ENCODE results near the gene MMP15. TPM values are rescaled to one million over a fixed set of nuclear protein-coding genes. Genes with fewer than 3 reads are reported as not detected.

The MMP15 gene
- total and polyA plus RNA-seq, 7 donors, result 2.5 to 6.5 (median 5.9) TPM

DNA sequence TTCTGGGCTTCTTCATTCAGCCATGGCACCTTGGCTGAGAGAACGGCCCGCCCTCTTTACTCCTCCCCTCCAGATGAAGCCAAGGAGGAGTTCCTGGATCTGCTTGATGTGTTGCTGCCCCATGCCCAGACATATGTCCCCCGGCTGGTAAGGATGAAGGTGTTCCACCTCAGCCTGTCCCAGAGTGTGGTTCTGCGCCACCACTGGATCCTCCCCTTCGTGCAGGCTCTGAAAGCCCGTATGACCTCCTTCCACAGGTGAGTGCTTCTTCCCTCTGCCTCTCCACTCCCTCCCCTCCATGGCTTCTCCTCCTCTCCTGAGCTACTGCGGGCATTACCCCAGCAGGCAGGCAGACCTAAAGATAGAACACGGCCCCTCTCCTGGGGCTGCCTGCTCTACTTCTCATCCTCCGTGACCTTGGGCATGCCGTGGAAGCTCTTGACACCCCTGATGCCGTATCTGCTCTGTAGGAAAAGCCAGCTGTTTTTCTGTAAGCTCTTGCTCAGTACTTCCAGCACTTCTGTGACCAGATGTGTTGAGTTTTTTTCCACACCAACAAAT lies 15.6 kb upstream of the MMP15 start:
- intact Hi-C loops (cut with DNase I), result loop anchor here (5.0 to 10.0 kb wide), 2 partner anchors 255 to 433 kb away; no protein-coding TSS in a partner anchor
- no peak for ATAC-seq
- Histone ChIP-seq H3K27me3 (ENCODE audit: insufficient read depth in 3 of 3, low read length in 2 of 3) (no peaks in the 10 kb centered on the region), H3K27ac (no peak overlapping the region), H3K9me3 (no peaks in the 10 kb centered on the region), H3K4me1 (peaks cover 2% of the 10 kb centered on the region), H3K36me3 (ENCODE audit: insufficient read depth in 1 of 2, low read depth in 1 of 2) (peaks cover 2 to 49% of the 10 kb centered on the region in 2 donors), H3K4me3 (no peak overlapping the region)
- TF ChIP-seq CTCF (IDR thresholded peaks at IDR 0.05), result no peak
- DNase-seq, result peak in 1 of 2 donors; percentile 7
- 70 to 73% (median 73%) methylated on average over 11 of the region's 11 CpGs for WGBS, 3 donors

DNA sequence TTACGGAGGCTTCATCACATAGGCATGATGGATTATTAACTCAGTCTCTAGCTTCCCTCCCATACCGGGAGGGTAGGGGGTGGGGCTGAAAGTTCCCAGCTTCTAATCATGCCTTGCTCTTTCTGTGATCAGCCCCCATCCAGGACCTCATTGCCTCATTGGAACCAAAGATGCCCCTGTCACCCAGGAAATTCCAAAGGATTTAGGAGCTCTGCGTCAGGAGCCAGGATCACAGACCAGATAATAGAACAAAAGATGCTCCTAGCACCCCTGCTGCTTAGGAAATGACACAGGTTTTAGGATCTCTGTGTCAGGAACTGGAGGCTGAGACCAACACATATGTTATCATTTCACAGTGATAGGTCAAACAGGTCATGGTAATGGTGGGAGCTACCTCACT lies 14.7 kb upstream of the MMP15 start:
- no peaks in the 10 kb centered on the region for H3K4me1 ChIP-seq
- H3K4me3 ChIP-seq, result no peak overlapping the region
- peaks cover 2 to 49% of the 10 kb centered on the region in 2 donors for H3K36me3 ChIP-seq (ENCODE audit: insufficient read depth in 1 of 2, low read depth in 1 of 2)
- no peak for DNase-seq
- H3K27ac ChIP-seq, result no peak overlapping the region
- H3K9me3 ChIP-seq, result no peaks in the 10 kb centered on the region
- ATAC-seq, result no peak
- WGBS, 3 donors, result 74 to 80% (median 79%) methylated on average over 3 of the region's 3 CpGs
- intact Hi-C loops (cut with DNase I), result no loop called here
- H3K27me3 ChIP-seq (ENCODE audit: insufficient read depth in 3 of 3, low read length in 2 of 3), result no peaks in the 10 kb centered on the region
- TF ChIP-seq CTCF (IDR thresholded peaks at IDR 0.05), result no peak

DNA sequence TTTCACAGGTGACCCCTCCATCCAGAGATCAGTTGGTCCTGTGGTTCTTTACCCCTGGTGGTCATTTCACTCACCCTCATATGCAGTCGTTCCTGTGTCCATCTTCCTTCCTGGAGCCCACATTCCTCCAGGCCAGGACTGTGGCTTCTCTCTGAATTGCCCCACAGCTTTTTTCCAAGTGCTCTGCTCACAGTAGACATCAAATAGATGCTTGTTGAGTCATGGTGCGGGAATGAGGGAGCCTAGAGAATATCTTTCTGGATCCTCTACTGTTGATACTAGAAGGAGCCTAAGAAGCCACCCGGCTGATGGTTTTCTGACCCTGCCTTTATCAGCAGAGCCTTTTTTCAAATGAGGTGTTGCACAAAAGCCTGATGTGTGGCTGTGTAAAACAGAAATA lies 13.9 kb upstream of the MMP15 start:
- no peak for TF ChIP-seq CTCF (IDR thresholded peaks at IDR 0.05)
- Histone ChIP-seq H3K4me3 (no peak overlapping the region), H3K27ac (no peak overlapping the region), H3K36me3 (ENCODE audit: insufficient read depth in 1 of 2, low read depth in 1 of 2) (peaks cover 2 to 47% of the 10 kb centered on the region in 2 donors), H3K27me3 (ENCODE audit: insufficient read depth in 3 of 3, low read length in 2 of 3) (no peaks in the 10 kb centered on the region), H3K4me1 (no peaks in the 10 kb centered on the region), H3K9me3 (no peaks in the 10 kb centered on the region)
- 86 to 94% (median 87%) methylated on average over 3 of the region's 3 CpGs for WGBS, 3 donors
- intact Hi-C loops (cut with DNase I), result no loop called here
- DNase-seq, result no peak
- no peak for ATAC-seq

GRCh38 chr16:58012481-58012880 lies 13.1 kb upstream of the MMP15 start:
- no peak overlapping the region for H3K4me3 ChIP-seq
- H3K4me1 ChIP-seq, result no peaks in the 10 kb centered on the region
- H3K9me3 ChIP-seq, result no peaks in the 10 kb centered on the region
- TF ChIP-seq CTCF (IDR thresholded peaks at IDR 0.05), result no peak
- ATAC-seq (no peak), DNase-seq (peak in 1 of 2 donors; percentile 21)
- intact Hi-C loops (cut with DNase I), result no loop called here
- H3K27ac ChIP-seq, result no peak overlapping the region
- H3K36me3 ChIP-seq (ENCODE audit: insufficient read depth in 1 of 2, low read depth in 1 of 2), result peaks cover 2 to 55% of the 10 kb centered on the region in 2 donors
- H3K27me3 ChIP-seq (ENCODE audit: insufficient read depth in 3 of 3, low read length in 2 of 3), result no peaks in the 10 kb centered on the region
- 78 to 86% (median 85%) methylated on average over 9 of the region's 9 CpGs for WGBS, 3 donors

Measured in psoas muscle (tissue), 8 donors.